IPS-NIHi11 (cell line): ENCODE data around the gene CTSO.
A peak's percentile ranks its signal among the peaks of the same experiment; 100 is the strongest.

Experiments used
- DNase-seq: peaks from one replicate; pipeline ENCODE4 v3.0.0; 2012; ENCODE audit warnings: mixed read lengths, low spot score

CTSO gene, protein sequence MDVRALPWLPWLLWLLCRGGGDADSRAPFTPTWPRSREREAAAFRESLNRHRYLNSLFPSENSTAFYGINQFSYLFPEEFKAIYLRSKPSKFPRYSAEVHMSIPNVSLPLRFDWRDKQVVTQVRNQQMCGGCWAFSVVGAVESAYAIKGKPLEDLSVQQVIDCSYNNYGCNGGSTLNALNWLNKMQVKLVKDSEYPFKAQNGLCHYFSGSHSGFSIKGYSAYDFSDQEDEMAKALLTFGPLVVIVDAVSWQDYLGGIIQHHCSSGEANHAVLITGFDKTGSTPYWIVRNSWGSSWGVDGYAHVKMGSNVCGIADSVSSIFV

DNA sequence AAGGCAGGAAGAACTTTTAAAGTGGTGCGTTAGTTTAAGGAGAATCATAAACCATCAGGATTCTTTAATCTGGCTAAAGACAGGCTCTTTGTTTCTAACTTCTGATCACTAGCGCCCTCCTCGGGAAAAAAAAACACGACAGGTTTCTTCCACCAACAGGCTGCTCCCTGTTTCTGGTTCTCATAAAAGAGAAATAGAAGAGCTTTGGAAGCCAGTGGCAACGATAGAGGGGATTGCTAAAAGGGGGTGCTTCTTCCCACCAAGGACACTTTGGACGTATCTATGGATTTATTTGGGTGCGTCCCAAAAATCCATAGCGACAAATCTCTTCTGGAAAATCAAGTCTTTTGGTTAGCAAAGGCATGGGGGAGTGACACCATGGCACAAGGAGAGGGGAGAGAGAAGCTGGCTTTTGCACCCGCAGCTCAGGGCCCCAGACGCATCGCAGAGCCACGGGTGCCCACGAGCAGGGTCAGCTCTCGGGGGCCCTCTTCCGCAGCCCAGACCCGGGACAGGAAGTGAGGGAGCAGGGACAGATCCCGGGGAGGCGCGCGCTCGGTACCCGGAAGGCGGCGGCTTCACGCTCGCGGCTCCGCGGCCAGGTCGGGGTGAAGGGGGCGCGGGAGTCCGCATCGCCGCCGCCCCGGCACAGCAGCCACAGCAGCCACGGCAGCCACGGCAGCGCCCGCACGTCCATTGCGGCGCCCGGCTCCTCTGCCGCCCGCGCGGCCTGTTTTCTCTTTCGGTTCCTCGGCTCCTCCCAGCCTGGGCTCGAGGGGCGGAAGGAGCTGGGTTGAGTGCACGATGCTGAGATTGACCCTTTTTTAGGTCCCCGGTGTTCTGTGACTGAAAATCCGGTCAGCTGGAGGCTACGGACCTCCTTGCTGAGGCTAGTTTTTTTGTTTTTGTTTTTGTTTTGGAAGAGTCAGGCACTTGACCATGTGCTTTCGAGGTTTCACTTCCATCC, at the start of gene CTSO:
TSS of gene CTSO (minus strand) at position 716 of the 967 bp plus-strand sequence. CDS start at position 697, 19 bp downstream.
- peak; percentile 73 for DNase-seq

DNA sequence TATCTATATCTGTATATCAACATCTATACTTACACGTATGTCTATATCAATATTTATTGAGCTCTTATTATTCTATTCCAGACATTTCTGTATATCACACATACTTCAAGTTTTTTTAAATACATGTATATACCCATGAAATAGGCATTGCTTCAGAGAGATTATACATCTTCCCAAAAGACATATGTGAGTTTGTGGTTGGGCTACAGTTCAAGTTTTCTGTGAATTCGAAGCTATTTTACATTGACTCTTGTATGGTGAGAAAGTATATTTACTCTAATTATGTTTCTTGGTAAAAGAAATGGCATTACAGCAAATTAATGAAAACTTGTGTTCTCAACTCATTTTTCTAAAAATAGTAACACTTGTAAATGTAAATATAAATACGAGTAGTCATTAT, 46.8 kb upstream of the CTSO start:
- no peak for DNase-seq

DNA sequence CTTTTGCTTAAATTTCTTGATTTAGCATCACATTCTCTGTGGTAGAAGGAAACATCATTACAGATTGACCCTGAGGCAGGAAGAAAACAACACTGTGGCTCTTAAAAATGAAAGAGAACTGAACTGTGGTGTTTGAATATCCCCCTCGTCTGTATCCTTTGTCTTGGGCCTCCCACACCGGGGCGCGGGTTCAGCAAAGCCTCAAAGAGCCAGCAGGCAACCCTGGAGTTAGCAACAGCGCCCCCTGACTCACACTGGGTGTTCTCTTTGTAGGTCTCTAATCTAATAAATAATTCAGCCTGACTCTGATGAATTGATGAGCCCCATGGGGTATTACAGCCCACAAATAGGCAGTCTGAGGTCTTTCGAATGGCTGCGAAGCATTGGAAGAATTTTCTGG, 46.1 kb upstream of the CTSO start:
- DNase-seq, result peak; percentile 66

DNA sequence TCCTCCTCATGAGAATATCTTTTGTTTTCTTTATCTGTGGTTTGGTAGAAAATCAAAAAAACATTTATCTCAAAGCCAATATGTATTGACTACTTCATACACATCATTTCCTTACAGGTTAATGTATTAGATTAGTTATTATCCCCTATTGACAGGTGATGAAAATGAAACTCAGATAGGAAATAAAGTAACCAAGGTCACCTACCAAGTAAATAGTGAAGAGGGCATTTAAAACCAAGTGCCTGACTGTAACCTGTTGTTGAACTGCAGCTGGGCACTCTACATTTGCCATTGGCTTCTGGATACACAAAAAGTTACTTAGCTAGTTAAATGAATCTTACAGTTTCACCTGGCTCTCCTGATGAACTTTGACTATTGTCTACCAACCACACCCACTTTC, 41.4 kb upstream of the CTSO start:
- DNase-seq, result no peak

DNA sequence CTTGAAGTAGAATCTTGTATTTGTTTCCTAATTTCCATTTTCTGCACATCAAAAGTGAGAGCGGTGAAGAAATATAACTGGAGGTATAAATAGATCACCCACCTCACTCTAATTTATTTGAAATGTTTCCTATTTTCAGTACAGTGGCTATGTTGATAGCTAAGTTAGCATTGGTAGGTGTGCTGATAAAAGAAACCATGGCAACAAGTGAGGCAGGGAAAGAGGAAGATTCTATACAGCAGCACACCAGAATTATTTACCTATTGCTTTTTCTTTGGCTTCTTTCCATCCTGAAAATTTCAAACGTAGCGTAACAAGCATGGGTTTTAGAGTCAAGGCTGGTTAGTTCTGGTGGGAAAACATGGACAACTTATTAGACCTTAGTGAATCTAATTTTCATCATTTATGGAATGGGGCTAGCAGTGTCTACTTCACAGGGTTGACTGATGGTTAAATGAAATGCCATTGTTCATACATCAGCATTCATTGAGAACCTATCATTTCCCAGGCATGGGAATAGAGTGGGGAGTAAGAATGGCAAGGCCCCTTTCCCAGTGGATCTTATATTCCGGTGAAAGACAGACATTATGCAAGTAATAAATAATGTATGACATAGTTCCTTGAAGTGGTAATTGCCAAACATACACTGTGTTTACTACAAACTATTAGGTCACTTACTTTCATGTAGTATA, 30.6 kb upstream of the CTSO start:
- DNase-seq, result no peak

DNA sequence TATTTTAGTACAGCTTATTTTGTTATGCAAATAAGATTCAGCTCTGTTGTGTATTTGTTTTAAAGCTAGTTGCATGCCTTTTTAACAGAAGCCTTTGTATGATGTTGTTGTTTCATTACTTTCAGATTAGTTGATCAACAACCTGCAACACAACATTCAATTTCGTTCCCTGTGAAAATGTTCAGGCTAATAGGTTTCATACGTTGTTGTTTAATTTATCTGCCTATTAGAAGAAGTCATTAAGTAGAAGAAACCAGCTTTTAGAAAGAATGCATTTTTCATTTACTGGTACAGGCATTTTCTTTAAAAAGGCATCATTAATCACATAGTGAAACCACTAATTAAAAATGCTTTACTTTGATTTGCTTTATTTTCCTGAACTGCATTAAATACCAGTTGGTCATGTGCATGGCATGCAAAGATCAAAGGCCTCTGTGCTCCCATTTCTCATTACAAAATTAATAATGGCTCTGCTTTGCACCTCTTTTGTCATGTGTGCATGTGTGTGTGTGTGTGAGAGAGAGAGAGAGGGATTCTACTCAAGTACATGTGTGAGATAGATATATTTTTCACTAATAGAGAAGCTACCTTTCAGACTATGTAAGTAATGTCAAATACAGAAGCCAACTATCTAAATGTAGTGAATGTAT, 29.2 kb upstream of the CTSO start:
- no peak for DNase-seq

DNA sequence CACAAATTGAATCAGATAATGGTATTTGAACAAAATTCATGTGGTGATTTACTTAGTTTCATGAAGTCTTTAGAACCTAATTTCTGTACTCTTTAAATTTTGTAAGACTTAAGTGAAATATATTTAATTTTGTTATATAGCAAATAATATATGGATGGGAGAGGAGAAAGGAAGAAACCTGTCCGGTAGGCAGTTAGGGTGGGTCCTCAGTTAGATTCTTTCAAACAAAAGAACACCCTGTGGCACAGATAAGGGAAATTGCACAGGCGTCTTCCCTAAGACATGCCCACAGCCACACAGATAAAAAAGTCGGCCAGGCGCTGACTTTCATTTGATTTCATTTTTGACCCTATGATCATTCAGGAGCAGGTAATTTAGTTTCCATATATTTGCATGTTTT, 25.1 kb upstream of the CTSO start:
- no peak for DNase-seq

DNA sequence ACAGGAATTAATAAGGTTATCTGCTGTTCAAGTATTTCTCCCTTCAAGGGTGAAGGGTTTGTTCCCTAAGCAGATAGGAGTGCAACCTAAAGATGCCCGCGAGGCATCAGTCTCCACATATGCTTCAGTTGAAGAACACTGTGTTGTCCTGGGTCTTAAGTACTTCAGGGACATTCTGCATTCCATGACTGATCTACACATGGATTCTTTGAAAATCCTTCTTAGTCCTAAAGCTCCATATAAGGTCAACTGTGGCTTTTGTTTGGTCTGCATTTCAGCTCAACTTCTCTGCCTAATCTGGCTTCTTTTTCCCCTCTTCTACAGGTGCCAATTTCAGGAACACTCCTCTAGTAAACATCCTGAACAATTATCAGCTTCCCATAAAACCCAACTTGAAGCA, 21.8 kb upstream of the CTSO start:
- no peak for DNase-seq

DNA sequence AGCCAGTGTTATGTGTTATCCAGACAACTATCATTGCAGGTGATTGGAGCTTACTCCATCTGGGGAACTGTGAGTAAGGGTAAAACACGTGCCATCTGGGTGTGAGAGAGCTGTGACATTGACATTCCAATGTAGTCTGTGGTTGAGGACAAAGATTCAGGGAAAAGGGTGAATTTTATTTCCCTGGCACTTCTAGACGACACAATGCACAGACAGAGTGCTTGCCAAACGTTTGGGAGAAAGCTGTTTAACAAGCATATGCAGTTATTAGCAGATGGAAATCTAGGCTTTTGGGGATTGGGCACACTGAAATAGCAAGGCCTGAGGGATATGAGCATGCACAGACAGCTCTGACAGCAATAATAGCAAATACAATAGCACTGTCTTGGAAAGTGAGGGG, 21.3 kb upstream of the CTSO start:
- DNase-seq, result no peak

DNA sequence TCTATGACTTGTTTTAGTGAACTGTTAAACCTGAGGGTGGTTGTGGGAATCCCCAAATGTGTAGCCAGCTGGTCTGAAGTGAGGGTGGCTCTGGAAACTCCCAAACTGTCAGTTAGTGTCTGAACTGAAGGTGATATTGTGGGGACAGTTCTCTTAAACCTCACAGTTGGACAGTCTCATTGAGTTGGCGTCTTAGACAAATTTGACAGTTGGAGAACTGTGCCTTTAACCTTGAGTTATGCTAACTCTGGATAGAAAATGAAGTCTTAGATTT, 20.7 kb upstream of the CTSO start:
- no peak for DNase-seq

DNA sequence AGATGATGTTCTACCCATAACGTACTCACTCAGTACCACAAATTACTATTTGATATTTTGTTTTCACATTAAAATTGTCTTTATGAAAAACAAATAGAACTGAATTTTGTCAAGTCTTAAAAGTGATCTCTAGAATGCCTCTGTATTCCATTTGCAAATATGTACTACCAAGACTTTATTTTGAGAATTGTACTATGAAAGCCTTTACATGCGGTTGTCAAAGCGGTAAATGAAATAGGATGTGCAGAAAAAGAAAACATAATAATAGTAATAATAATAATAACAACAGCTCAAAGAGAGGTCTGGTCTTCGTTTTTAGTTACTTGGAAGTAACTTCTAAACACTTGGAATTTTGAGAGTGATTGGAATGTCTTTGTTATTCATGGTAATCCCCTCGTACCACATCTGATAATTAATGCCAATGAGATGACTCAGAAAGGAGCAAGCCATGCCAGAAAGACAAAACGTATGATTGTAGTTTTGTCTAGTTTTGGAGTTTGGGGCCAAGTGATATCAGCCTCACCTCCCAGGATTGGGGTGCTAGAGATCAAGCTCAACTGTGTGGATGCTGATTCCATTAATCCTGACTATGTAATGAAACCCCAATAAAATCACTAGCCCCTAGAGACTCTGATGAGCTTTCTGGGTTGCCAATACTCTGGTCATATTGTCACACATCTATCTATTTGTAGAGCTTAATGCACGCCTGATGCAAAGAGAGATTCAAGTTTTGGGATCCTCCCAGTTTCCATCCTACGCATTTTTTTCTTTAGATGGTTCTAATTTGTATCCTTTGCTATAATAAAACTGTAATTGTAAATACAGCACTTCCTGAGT, 20.2 kb upstream of the CTSO start:
- peak; percentile 13 for DNase-seq

DNA sequence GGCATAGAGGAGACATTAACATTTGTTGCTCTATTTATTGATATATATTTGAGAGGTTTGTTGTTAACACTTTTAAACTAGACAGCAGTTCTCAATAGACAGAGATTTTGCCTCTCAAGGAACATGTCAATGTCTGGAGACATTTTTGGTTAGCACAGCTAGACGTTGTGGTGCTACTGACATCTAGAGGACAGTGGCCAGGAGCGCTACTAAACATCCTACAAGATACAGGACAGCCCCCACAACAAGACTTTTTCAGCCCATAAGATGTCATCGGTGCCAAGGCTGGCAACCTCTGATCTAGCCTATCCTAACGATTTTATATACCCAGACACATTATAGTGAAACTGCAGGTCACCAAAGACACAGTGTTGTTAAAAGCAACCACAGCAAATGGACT, 18.4 kb upstream of the CTSO start:
- peak; percentile 16 for DNase-seq

DNA sequence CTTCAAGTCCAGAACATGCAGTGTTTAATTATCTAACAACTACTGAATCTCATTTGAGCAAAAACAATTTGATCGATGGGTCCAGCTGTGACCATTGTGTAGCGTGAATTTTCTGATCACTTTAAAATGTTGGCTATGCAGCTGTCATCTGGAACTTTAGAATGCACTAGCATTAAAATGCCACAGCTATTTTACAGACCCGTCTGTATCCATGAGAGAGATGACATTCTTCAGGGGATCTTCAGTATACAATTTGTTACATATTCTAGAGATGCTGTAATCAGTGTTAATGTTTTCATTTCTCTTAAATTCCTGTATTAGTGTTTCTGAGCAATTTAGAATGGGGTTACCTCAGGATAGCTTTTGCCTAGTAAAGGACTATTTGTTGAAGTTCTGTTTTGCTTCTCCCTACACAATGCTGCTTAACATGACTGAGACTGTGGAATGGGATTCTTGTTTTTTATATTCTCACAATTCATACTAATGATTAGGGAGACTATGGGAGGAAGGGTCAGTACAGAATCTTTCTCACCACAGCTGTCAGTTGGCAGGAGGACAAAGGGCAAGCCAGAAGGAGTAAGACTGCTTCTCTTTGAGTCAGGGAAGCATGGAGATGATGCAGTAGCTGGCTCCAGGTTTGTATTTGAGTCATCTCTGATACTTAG, 13.2 kb upstream of the CTSO start:
- no peak for DNase-seq

DNA sequence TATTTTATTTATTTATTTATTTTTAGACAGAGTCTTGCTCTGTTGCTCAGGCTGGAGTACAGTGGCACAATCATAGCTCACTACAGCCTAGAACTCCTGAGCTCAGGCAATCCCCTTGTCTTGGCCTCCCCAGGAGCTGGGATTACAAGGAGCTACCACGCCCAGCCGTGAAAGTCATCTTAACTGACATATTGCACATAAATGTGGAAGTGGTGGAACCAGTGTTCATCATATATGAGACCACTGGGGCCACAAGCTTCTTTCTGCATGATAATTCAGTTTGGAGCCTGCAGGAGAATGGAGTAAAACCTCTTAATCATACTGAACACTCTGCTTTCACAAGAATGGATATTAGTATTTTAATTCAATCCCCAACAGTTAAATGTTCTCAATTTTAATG, 12.5 kb upstream of the CTSO start:
- DNase-seq, result no peak

DNA sequence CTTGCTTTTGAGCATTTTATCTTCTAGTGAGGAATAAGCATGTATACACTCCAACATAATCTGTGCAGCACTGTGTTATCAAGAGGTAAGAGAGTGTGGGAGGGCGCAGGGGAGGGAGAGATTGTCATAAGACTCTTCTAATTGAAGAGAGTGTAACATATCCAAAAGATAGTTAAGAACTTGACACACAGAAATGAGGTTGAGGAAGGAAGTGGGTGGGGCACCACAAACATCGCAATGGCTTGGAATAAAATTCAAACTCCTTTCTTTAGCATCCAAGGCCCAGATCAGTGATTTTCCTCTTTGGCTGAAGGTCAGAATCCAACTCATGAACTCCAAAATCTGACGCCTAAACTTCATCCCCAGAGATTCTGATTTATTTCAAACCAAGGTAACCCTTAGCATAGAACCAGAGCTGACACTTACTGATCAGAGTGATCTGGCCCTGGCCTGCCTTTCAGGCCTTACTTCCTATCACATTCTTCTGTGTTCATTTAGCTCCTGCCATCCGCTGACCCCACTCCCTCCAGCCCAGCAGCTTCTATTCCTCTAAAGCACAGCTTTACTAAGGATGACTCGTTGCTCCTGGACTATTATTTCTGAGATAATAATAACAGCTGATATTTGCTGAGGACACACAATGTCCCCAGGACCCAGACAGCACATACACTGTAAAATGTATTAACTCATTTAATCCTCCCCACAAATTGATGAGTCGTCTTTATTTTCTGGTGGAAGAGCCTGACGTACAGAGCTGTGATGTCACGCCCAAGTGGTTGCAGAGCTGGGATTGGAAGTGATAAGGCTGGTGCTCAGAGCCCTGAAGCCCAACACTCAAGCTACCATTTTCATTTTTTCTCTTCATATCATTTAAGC, 10.6 kb upstream of the CTSO start:
- no peak for DNase-seq

DNA sequence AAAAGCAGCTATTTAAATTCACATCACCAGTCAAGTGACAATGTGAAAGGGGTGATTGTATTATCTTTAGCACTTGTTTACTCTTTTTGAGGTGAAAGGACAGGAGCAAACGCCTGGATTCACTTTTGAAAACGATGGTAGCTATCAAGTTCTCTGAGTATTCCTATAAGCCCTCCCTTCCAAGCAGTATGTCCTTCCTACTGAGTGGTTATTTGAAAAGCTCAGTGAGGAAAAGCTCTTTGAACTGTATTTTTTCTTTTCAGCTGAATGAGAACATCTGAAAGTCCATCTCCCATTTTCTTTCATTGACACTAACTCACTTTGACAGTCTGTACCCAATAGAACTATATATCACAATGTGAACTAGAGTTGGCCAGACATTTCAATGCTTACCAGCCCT, 9.1 kb upstream of the CTSO start:
- no peak for DNase-seq

DNA sequence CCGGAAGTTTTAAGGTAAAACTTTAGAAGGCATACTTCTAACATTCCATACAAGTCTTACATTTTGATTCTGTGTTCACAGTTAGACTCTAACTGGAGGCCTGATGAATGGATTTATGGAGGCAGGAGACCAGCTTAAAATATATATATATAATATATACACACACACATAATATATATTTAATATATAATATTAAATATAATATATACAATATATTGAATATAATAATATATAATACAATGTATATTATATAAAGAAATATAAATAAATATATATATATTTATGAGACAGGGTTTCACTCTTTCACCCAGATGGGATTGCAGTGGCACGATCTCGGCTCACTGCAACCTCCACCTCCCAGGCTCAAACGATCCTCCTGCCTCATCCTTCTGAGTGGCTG, 7.9 kb upstream of the CTSO start:
- DNase-seq, result no peak

DNA sequence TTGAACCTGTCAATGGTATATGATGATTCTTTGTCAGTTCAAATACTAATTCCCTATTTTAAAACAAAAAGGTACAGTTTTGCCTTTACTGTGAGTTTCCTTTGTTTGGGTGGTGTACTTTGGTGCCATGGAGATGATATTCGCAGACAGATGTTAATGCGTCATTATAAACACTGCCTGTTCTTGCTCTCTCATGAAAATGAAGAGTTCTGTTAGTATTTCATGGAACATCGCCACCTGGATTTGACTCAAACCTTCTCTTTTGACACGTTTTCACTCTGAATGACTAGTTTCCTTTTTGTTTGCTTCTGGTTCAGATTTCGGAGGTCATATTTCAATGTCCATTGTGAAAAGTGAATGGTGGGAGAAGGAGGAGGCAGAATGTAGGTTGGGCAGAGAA, 6.9 kb upstream of the CTSO start:
- DNase-seq, result no peak

DNA sequence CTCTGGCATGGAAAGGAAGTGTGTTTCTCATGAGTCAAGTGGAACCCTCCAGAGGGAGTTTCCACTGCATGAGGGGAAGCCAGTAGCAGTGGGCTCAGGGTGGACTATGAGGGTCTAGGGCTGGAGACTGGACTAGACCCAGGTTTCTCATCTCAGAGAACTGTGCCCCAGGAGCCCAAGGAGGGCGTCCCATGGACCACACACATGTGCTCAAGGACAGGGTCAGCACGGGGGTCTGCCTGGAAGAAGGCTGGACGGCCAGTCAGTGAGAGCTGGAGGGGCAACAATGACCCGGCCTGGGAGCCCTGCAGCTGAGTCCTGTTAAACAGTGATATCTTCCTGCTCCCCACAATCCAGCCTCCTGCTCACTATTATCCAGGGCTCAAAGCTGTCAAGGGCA, 5.8 kb upstream of the CTSO start:
- no peak for DNase-seq

DNA sequence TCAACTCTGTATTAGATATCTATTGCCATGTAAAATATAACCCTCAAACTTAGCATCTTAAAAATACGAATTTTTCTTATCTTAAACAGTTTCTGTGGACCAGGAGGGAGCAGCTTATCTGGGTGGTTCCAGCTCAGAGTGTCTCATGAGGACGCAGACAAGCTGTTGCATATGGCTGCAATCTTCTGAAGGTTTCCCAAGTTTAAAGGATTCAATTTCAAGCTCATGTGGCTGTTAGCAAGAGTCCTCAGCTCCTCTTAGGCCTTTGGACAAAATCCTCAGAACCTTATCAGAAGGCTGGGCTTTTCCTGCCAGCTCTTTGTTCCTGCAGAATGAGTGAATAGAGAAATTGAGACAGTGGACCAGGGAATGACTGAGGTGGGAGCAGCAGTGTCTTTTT, 2.8 kb upstream of the CTSO start:
- DNase-seq, result no peak
